A549 (cell line): ENCODE results near the gene ZBTB12. TPM values are rescaled to one million over a fixed set of nuclear protein-coding genes. Genes with fewer than 3 reads are reported as not detected.

Source experiments
- ATAC-seq, 2 experiments: fragments of 200-7000 bp in 1 of 2; fragments of >200 bp in 1 of 2; cut with Nextera tagmentation in 1 of 2; cut with Tn5 transposase in 1 of 2; 3 replicates each; pipeline versions ENCODE4 v1.8.0 to v1.9.1; 2018 to 2020; ENCODE audit warnings: mild to moderate bottlenecking in 1 of 2, moderate library complexity in 1 of 2
- CTCF ChIA-PET: fragments of 300-600 bp; sonication (Branson Sonifier 250); formaldehyde crosslinking; extraction: SDS; loops from one replicate; lab custom pipeline; 2021; ENCODE audit warnings: antibody characterized with exemption, inconsistent platforms; lab: Yijun Ruan, JAX
- POLR2A ChIA-PET: fragments of 350-600 bp; formaldehyde crosslinking; extraction: SDS; loops from one replicate; lab custom pipeline; 2021; ENCODE audit warnings: antibody characterized with exemption, inconsistent platforms; lab: Yijun Ruan, JAX
- DNase-seq, 2 experiments: peaks; one replicate each; pipeline versions ENCODE4 v3.0.0 to v3.0.0-alpha.2; 2011 to 2016; ENCODE audit warnings: low read depth in 1 of 2, low spot score in 1 of 2
- FAIRE-seq: peaks from 2 replicates; lab custom pipeline; 2011; peaks lifted over from hg19 to GRCh38; lab: Jason Lieb, UNC
- H3K27ac ChIP-seq, 2 experiments: fragments of >200 bp; sonication (Bioruptor Twin); formaldehyde crosslinking; 3 replicates each; pipeline ENCODE4 v1.5.1; 2016 to 2017
- H3K4me1 ChIP-seq: fragments of >200 bp; sonication (Bioruptor Twin); formaldehyde crosslinking; 3 replicates; pipeline ENCODE4 v1.6.1; 2016
- H3K4me2 ChIP-seq: fragments of >200 bp; sonication (Bioruptor Twin); formaldehyde crosslinking; 3 replicates; pipeline ENCODE4 v1.6.1; 2016
- H3K4me3 ChIP-seq: fragments of >200 bp; sonication (Bioruptor Twin); formaldehyde crosslinking; 3 replicates; pipeline ENCODE4 v1.5.1; 2016
- H3K9me3 ChIP-seq: fragments of >200 bp; sonication (Bioruptor Twin); formaldehyde crosslinking; 3 replicates; pipeline ENCODE4 v1.6.1; 2016
- EHF ChIP-seq: fragments of 250-450 bp; sonication (Bioruptor Pico); IDR thresholded peaks from 2 replicates; pipeline ENCODE4 v1.5.0; 2020; ENCODE audit warnings: mild to moderate bottlenecking
- EP300 ChIP-seq, 2 experiments: fragments of >200 bp; sonication (Bioruptor Twin); formaldehyde crosslinking; IDR thresholded peaks; 2 replicates in 1 of 2; 3 replicates in 1 of 2; pipeline ENCODE4 v1.6.1; 2016 to 2017
- ESRRA ChIP-seq: fragments of 150-350 bp; IDR thresholded peaks from 2 replicates; pipeline ENCODE4 v1.6.1; 2014; ENCODE audit warnings: mild to moderate bottlenecking, low read length, borderline replicate concordance
- FOXS1 ChIP-seq: fragments of 250-450 bp; sonication (Bioruptor Pico); IDR thresholded peaks from 2 replicates; pipeline ENCODE4 v1.5.0; 2020; ENCODE audit warnings: mild to moderate bottlenecking, moderate library complexity
- GATA3 ChIP-seq: IDR thresholded peaks from 2 replicates; pipeline ENCODE4 v1.6.1; 2012; ENCODE audit warnings: borderline replicate concordance
- HDAC2 ChIP-seq: fragments of 200-600 bp; sonication (generic); IDR thresholded peaks from 2 replicates; pipeline ENCODE4 v1.6.1; 2016
- HEYL ChIP-seq: fragments of 250-450 bp; sonication (Bioruptor Pico); IDR thresholded peaks from 2 replicates; pipeline ENCODE4 v1.8.0; 2021; ENCODE audit warnings: mild to moderate bottlenecking, moderate library complexity
- KDM1A ChIP-seq: fragments of 200-600 bp; sonication (generic); IDR thresholded peaks from 2 replicates; pipeline ENCODE4 v1.6.1; 2016; ENCODE audit warnings: low read depth, mild to moderate bottlenecking
- KDM5A ChIP-seq: fragments of 200-600 bp; sonication (generic); IDR thresholded peaks from 2 replicates; pipeline ENCODE4 v1.6.1; 2016; ENCODE audit warnings: antibody characterized with exemption, mild to moderate bottlenecking
- MAX ChIP-seq: IDR thresholded peaks from 2 replicates; pipeline ENCODE4 v1.6.1; 2012
- MYC ChIP-seq: IDR thresholded peaks from 2 replicates; pipeline ENCODE4 v1.6.1; 2012; ENCODE audit warnings: mild to moderate bottlenecking, inconsistent platforms, low read length, improper control_type of control experiment, borderline replicate concordance
- NFE2L2 ChIP-seq: fragments of 150-350 bp; conservative IDR thresholded peaks from 2 replicates; pipeline ENCODE4 v1.6.1; 2014; ENCODE audit warnings: low read length
- NPAS2 ChIP-seq: fragments of 250-450 bp; sonication (Bioruptor Pico); IDR thresholded peaks from 2 replicates; pipeline ENCODE4 v1.8.0; 2022; ENCODE audit warnings: mild to moderate bottlenecking, moderate library complexity, borderline replicate concordance
- NR3C1 ChIP-seq: fragments of >200 bp; sonication (Bioruptor Twin); formaldehyde crosslinking; IDR thresholded peaks from 3 replicates; pipeline ENCODE4 v1.6.1; 2017
- RAD21 ChIP-seq, 2 experiments: fragments of >200 bp in 1 of 2; sonication (Bioruptor Twin) in 1 of 2; formaldehyde crosslinking in 1 of 2; IDR thresholded peaks in 1 of 2; conservative IDR thresholded peaks in 1 of 2; 2 replicates in 1 of 2; 3 replicates in 1 of 2; pipeline ENCODE4 v1.6.1; 2012 to 2018; ENCODE audit warnings: inconsistent platforms in 1 of 2
- RARB ChIP-seq: fragments of 250-450 bp; sonication (Bioruptor Pico); IDR thresholded peaks from 2 replicates; pipeline ENCODE4 v1.8.0; 2021; ENCODE audit warnings: mild to moderate bottlenecking, moderate library complexity
- RCOR1 ChIP-seq: fragments of 150-350 bp; IDR thresholded peaks from 2 replicates; pipeline ENCODE4 v1.6.1; 2014; ENCODE audit warnings: antibody characterized with exemption, low read length, low read depth
- REST ChIP-seq: fragments of 200-600 bp; sonication (generic); IDR thresholded peaks from 2 replicates; pipeline ENCODE4 v1.6.1; 2016; ENCODE audit warnings: antibody characterized with exemption, mild to moderate bottlenecking, moderate library complexity
- RNF2 ChIP-seq: fragments of 200-600 bp; sonication (generic); IDR thresholded peaks from 2 replicates; pipeline ENCODE4 v1.6.1; 2016; ENCODE audit warnings: low read depth, mild to moderate bottlenecking, antibody characterized with exemption, moderate library complexity, borderline replicate concordance
- TP53 ChIP-seq: fragments of 250-450 bp; sonication (Bioruptor Pico); IDR thresholded peaks from 2 replicates; pipeline ENCODE4 v1.5.0; 2021; ENCODE audit warnings: mild to moderate bottlenecking, moderate library complexity
- ZC3H11A ChIP-seq: fragments of 450-650 bp; IDR thresholded peaks from 2 replicates; pipeline ENCODE4 v1.6.1; 2014; ENCODE audit warnings: antibody characterized with exemption, mild to moderate bottlenecking
- WGBS: methylation state at CpG from one replicate; pipeline ENCODE4 v1.1.6; 2017; ENCODE audit errors: missing lambda C conversion rate; 5-methylcytosine and 5-hydroxymethylcytosine counted together
- polyA plus RNA-seq, 4 experiments: library from polyadenylated mRNA; depleted of rRNA in 3 of 4; stranded (reverse); fragments of >200 nt; fragmentation: RNase III in 1 of 4; extraction: RNeasy Plus Mini Kit Qiagen cat#74134 plus additional on column Dnase treatment in 1 of 4; gene quantifications; 2 replicates in 3 of 4; 3 replicates in 1 of 4; pipeline ENCODE4 v1.2.3, GENCODE V29; 2011 to 2017
- TF ChIP-seq, protein P1 (sequence below): fragments of 450-650 bp; IDR thresholded peaks from 2 replicates; pipeline ENCODE4 v1.6.1; 2014; ENCODE audit warnings: antibody characterized with exemption
- TF ChIP-seq, protein P2 (sequence below): fragments of 250-450 bp; sonication (Bioruptor Pico); IDR thresholded peaks from 2 replicates; pipeline ENCODE4 v1.5.0; 2020; ENCODE audit warnings: low read depth, mild to moderate bottlenecking, moderate library complexity

ZBTB12 gene
- polyA plus RNA-seq, 2 of the 4 experiments (the other 2 are of a cell fraction): 2.2 to 10.0 TPM

- no peak for TF ChIP-seq REST
Observed at GRCh38 chr6:31861919-31862343, 40.0 kb downstream of the ZBTB12 start (continued).

DNA sequence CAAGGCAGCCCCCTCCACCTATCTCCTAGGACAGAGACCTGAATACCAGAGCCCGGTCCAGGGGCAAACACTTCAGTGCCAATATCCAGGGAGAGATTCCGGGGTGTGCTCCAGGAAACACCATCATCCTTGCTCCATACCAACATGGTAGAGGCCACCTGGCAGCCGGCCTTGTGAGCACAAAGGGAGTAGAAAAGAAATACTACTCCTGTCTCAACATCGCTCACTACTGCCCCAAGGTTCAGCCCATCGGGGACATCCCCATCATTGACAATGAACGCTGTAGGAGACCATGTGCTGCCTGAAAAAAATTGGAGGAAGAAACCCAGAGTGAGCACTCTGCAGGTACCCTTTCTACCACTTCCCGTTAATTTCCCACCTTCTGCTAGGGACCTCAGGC is 40.7 kb downstream of the ZBTB12 start:
- POLR2A ChIA-PET: no interaction called here

DNA sequence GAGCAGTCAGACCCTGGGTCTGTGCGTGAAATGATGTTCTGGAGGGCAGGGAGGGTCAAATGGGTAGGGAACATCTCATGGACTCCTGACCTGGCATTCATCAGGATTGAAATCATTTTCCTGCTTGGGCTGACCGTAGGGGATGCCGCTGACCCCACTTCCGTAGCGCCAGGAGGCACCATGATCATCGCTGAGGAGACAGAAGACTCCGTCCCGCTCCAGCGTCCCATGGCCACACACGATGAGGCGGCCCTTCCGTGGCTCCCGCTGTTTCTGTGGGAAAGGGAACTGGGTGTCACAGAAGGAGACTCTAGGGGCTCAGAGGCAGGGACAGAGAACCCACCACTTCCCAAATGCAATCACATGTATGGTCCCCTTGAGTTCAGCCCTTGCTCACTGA is 41.5 kb downstream of the ZBTB12 start:
- ChIA-PET POLR2A (no interaction called here), CTCF (interaction anchor here (1.0 to 1.5 kb wide), 2 partner anchors 35 to 92 kb away, joined by 4 to 5 read pairs; no protein-coding TSS in a partner anchor)
- Histone ChIP-seq H3K4me2 (no peak overlapping the region), H3K4me3 (no peak overlapping the region), H3K27ac (no peak overlapping the region), H3K9me3 (no peaks in the 10 kb centered on the region), H3K4me1 (peaks cover 4% of the 10 kb centered on the region; the same call in 1 of the 3 replicates)
- TF ChIP-seq KDM1A (no peak), RARB (CRISPR knock-in tag) (no peak), HDAC2 (no peak), ZC3H11A (no peak), FOXS1 (CRISPR knock-in tag) (no peak), RCOR1 (no peak), TP53 (CRISPR knock-in tag) (no peak), RAD21 (conservative IDR thresholded peaks at IDR 0.05 in 1 of 2, IDR thresholded peaks at IDR 0.05 in 1 of 2) (no peak), ESRRA (no peak), NR3C1 (no peak), MAX (no peak), EHF (CRISPR knock-in tag) (no peak), NPAS2 (CRISPR knock-in tag) (no peak), GATA3 (no peak), NFE2L2 (no peak)
- TF ChIP-seq, protein P1, sequence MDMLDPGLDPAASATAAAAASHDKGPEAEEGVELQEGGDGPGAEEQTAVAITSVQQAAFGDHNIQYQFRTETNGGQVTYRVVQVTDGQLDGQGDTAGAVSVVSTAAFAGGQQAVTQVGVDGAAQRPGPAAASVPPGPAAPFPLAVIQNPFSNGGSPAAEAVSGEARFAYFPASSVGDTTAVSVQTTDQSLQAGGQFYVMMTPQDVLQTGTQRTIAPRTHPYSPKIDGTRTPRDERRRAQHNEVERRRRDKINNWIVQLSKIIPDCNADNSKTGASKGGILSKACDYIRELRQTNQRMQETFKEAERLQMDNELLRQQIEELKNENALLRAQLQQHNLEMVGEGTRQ: no peak
- FAIRE-seq: no peak
- DNase-seq: no peak
- ATAC-seq: no peak
- 94% methylated on average over 13 of the region's 13 CpGs for WGBS

More for the DNA sequence above, 40.7 kb downstream of the ZBTB12 start:
- no peak for FAIRE-seq
- TF ChIP-seq NR3C1 (no peak), EP300 (IDR thresholded peaks at IDR 0.05) (no peak)
- Histone ChIP-seq H3K4me1 (peaks cover 4% of the 10 kb centered on the region; the same call in 1 of the 3 replicates), H3K4me2 (no peak overlapping the region), H3K27ac (no peak overlapping the region), H3K4me3 (no peak overlapping the region), H3K9me3 (no peaks in the 10 kb centered on the region)
- 72% methylated on average over 7 of the region's 7 CpGs for WGBS
- CTCF ChIA-PET: no interaction called here
- DNase-seq: no peak
- ATAC-seq: no peak

DNA sequence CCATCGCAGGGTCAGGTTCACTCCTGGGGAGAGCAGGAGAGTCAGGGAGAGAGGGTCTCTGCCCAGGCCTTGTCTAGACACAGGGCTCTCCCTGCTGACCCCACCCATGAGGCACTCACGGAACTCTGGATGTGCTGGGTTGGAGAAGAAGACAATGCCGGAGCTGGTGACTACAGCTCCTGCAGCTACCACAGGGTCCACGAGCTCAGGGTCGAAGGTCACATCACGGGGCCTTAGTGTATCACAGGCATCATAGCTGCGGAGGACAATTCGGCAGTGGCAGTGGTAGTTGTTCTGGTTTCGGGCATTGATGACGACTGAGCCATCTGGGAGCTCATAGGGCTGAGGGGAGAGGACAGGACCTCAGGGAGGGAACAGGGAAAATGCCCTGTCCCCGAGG is 42.0 kb downstream of the ZBTB12 start:
- FAIRE-seq: no peak
- no peak for DNase-seq
- CTCF ChIA-PET: interaction anchor here (1.0 to 1.5 kb wide), 3 partner anchors 20 to 92 kb away, joined by 3 to 5 read pairs (median 4); no protein-coding TSS in a partner anchor
- POLR2A ChIA-PET: interaction anchor here (0.6 kb wide), 1 partner anchor 10 kb away, joined by 6 read pairs; no protein-coding TSS in a partner anchor
- 83% methylated on average over 6 of the region's 11 CpGs for WGBS
- Histone ChIP-seq H3K27ac (no peak overlapping the region), H3K4me1 (peaks cover 4% of the 10 kb centered on the region; the same call in 1 of the 3 replicates), H3K4me2 (no peak overlapping the region), H3K9me3 (no peaks in the 10 kb centered on the region), H3K4me3 (no peak overlapping the region)
- no peak for ATAC-seq
- TF ChIP-seq REST (no peak), RARB (CRISPR knock-in tag) (no peak), NFE2L2 (no peak), HEYL (CRISPR knock-in tag) (no peak), RNF2 (no peak), MYC (no peak), KDM5A (no peak), RAD21 (conservative IDR thresholded peaks at IDR 0.05 in 1 of 2, IDR thresholded peaks at IDR 0.05 in 1 of 2) (no peak), NR3C1 (no peak)
- TF ChIP-seq, protein P2, sequence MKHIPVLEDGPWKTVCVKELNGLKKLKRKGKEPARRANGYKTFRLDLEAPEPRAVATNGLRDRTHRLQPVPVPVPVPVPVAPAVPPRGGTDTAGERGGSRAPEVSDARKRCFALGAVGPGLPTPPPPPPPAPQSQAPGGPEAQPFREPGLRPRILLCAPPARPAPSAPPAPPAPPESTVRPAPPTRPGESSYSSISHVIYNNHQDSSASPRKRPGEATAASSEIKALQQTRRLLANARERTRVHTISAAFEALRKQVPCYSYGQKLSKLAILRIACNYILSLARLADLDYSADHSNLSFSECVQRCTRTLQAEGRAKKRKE (CRISPR knock-in tag): no peak
